Left renal cortex interstitium (tissue), 4 donors: ENCODE data around the gene PRKN. TPM values are rescaled to one million over a fixed set of nuclear protein-coding genes. Genes with fewer than 3 reads are reported as not detected.
"Not testable (repeated sequence)": the region's sequence is repeated elsewhere in the genome, so short reads cannot be mapped to it uniquely, and the experiment has no call there.

Source experiments
- DNase-seq, 4 donors: peaks; one replicate each; pipeline ENCODE4 v3.0.0-alpha.2; 2013; ENCODE audit warnings: low read depth in 4 of 4, low spot score in 2 of 4, missing footprints in 1 of 4
- polyA plus RNA-seq, 4 donors: library from polyadenylated mRNA; unstranded; fragments of 120-200 nt; gene quantifications; one replicate each; pipeline ENCODE4 v1.2.1, GENCODE V29; 2013; ENCODE audit not compliant: insufficient read length in 4 of 4

The PRKN gene
- polyA plus RNA-seq, 4 donors, result 7.9 to 12.9 (median 9.1) TPM

DNA sequence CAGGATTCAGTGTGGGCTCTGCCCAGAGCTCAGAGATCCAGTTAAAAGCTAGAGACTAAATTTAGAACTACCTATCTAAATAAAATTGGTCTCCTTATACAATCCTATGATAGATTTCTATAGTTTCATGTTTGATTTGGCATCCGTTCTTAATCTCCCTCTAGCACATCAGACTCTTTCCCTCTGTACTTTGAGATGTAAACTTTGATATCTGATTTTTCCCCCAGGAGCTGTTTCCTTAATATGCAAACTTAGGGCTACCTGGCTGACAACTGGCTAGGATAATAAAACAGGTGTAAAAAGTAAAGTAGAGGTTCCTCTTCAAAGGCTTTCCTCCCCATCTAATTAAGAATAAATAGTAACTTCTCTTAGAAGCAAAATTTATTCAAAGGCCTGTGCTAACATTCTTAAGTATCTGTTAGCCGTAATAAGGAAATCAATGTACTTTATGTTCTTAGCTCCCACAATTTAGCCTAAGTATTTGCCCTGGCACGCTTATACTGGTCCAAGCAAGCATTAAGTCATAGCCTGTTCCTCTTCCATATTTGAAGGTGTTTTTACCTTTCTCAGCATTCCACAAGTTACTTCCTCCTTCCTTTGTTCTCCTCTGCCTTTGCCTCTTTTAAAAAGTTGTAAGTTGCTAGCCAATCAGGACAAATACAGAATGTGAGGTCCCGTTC, 1396.0 kb downstream of the PRKN start:
- DNase-seq, result not testable (repeated sequence)

GRCh38 chr6:161327360-161327953, 1400.1 kb downstream of the PRKN start:
- DNase-seq, result no peak

DNA sequence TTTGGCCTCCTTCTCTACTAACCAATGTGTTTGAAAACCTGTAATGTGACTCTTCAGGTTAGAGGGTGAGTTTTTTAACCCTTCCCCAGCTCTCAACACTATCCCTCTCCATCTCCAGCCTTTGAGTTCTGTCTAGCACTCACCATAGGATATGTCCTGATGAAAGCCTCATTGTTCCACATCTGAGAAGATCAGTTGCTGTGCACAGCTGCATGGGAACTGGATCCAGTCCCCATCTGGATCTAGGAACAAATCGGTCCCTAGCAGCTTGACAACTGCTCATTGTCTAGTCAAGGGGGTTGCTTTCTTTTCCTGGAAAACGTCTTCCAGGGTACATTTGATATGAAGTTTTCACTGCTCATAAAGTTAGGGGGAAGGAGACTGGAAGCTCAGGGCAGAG, 1408.3 kb downstream of the PRKN start:
- no peak for DNase-seq

DNA sequence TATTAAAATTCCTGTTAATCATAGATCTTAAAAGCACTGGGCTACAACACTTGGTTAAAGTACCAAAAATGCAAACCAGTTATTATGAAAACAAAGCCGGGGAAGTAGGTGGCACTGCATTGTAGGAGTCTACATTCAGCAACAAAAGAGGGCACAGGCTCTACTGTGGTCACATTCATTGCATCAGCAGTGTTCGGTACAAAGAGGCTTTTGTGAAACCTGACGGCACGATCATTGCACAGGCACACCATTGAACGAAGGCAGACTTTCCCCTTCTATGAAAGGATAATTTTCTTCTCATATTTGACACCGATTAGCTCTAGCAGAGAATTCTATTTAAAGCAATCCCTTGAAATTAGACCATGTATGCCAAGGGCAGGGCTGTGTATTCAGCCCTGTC, 1409.1 kb downstream of the PRKN start:
- no peak for DNase-seq

- DNase-seq, result no peak
Measured at GRCh38 chr6:161316531-161316930, 1411.0 kb downstream of the PRKN start.

DNA sequence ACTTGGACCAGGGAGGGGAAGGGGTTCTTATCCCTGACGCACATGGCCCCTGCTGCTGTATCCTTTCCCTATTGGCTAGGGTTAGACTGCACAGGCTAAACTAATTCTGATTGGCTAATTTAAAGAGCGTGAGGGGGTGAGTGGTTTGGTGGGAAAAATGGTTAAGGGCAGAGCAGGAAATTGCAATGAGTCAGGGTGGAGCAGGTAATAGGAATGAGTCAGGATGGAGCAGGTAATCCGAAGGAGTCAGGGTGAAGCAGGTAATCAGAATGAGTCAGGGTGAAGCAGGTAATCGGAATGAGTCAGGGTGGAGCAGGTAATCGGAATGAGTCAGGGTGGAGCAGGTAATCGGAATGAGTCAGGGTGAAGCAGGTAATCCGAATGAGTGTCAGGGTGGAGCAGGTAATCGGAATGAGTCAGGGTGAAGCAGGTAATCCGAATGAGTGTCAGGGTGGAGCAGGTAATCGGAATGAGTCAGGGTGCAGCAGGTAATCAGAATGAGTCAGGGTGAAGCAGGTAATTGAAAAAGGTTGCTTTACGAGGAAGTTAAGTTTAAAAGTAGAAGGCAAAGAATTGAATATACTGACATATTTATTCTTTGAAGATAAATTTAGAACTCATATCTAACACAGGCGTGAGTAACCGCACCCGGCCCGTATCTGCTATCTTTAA, 1412.2 kb downstream of the PRKN start:
- not testable (repeated sequence) for DNase-seq

DNA sequence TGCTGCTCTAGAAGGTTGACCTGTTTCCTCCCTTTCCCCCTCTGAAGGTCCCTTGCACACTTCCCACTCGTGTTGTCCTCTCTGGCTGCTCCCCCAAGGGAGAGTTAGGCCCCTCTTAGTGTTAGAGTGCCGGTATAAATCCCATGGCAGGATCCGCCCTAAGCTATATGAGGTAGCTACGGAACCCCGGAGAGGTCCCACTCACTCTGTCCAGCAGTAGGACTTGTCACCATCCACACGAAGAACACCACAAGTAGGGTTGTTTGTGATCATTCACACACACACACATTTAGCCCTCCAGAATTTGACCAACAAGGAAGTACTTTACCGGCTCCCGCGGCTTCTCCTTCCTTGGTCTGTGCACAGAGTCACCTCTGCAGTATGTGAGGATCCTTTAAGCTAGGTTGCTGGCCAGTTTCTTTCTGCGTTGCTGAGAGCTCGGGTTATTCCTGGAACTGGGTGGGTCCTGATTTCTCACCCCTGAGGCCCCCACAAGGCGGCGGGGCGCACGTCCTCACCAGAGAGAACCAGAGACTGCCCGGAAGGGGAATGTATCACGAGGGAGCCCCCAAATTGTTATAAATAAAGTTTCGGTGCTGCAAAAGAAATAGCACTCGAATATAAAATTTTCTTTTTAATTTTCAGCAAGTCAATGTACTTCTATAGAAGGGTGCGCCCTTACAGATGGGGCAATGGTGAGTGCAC, 1412.9 kb downstream of the PRKN start:
- not testable (repeated sequence) for DNase-seq

GRCh38 chr6:161313940-161314509, 1413.5 kb downstream of the PRKN start:
- DNase-seq, result no peak

DNA sequence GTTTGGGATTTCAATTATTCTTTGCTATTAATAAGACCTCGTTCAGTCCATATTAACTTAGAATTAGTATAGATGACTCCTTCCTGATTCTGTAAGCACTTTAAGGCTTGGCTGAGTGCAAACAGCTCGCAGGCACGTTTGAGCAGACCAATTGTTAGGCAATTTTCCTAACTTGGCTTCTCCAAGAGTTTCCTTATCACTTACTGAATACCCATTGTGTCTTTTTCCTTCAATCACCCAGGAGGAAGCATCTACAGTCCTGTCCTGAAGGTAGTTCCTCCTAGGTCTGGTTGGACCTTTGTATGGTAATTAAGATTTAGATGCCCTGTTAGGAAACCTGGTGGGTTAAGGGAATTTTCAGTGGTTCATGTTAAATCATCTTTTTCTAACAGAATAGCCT, 1414.1 kb downstream of the PRKN start:
- not testable (repeated sequence) for DNase-seq

DNA sequence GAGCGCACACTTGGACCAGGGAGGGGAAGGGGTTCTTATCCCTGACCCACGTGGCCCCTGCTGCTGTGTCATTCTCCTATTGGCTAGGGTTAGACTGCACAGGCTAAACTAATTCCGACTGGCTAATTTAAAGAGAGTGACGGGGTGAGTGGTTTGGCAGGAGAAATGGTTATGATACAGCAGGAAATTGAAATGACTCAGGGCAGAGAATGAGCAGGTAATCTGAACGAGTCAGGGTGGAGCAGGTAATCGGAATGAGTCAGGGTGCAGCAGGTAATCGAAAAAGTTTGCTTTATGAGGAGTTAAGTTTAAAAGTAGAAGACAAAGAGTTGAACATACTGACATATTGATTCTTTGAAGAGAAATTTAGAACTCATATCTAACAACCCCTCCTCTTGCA, 1417.8 kb downstream of the PRKN start:
- DNase-seq, result not testable (repeated sequence)

DNA sequence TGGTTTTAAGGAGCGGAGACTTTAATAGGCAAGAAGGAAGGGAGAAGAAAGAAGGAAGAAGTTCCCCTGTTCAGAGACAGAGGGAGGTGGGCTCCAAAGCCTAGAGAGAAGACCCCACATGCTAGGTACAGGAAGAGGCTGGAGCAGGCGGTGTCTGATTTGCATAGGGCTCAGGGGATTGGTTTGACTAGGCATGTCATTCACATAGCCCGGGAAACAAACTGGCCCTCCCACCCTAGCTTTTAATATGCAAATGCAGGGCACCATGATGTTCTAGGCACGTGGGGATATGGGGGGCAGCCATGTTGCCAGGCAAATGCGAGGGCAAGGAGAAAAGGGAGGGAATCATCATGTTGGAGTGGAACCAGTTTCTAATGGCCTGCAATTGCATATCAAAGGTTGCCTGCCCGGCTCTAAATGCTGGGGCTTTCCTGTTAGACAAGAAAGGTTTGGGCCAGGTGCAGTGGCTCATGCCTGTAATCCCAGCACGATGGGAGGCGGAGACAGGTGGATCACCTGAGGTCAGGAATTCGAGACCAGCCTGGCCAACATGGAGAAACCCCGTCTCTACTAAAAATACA, 1419.4 kb downstream of the PRKN start:
- DNase-seq, result no peak

DNA sequence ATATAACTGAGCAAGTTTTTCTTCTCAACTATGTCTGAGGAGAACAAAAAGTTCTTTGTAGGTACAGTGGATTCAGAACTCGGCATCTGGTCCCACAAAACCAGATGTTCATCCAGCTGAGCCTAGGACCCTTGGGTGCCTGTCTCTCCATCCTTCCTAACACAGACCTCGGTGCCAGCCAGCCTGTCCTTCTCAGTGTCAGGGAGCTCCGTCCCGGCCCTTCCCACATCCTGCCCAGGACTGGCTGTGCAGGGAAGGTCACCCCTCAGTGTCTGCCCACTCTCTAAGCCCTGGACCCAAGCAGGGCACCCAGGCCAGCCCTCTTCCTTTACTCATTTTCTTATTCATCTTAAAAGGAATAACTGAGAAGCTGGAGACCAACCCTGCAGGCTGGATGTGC, 1421.7 kb downstream of the PRKN start:
- DNase-seq, result no peak

- no peak for DNase-seq
Measured at GRCh38 chr6:161303628-161304340, 1423.8 kb downstream of the PRKN start.

DNA sequence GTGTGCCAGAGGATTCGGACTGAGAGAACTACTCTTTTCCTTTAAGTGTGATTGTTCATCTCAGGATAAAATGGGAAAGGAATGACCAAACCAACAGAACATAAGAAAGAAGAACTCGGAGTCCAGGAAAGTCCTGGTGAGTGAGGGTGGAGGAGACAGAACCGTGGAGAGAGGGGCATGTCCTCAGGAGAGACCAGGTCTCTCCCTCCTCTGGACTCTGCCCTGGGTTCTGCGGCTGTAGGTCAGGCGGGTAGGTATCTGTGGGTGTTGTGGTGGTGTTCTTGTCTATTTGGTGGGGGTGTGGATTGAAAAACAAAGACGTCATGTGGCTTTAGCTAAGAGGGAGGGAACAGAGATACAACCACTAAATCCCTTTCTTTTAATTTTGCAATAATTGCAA, 1424.6 kb downstream of the PRKN start:
- no peak for DNase-seq

- DNase-seq, result no peak
Measured at GRCh38 chr6:161301338-161301737, 1426.2 kb downstream of the PRKN start.

GRCh38 chr6:161300823-161301222, 1426.7 kb downstream of the PRKN start:
- no peak for DNase-seq

GRCh38 chr6:161299726-161300125, 1427.8 kb downstream of the PRKN start:
- no peak for DNase-seq
